Aorta (tissue), 5 donors: ENCODE results near the gene MEDAG. TPM values are rescaled to one million over a fixed set of nuclear protein-coding genes. Genes with fewer than 3 reads are reported as not detected.
A peak's percentile ranks its signal among the peaks of the same experiment; 100 is the strongest.

Source experiments
- ATAC-seq: fragments of 200-7000 bp; cut with Tn5 transposase; one replicate; pipeline ENCODE4 v1.9.1; 2022; ENCODE audit warnings: moderate library complexity; ENCODE audit not compliant: low FRiP score
- DNase-seq, 2 donors: peaks; one replicate each; pipeline ENCODE4 v3.0.0-alpha.2; 2020
- H3K27ac ChIP-seq, 2 donors: one replicate each; pipeline ENCODE4 v1.5.1; 2013; ENCODE audit warnings: low read length in 2 of 2, mild to moderate bottlenecking in 2 of 2, moderate library complexity in 2 of 2, control low read depth in 1 of 2, inconsistent platforms in 1 of 2, low read depth in 1 of 2
- H3K27me3 ChIP-seq, 2 donors: one replicate each; pipeline ENCODE4 v1.6.1; 2013; ENCODE audit warnings: control low read depth in 1 of 2, low read length in 1 of 2, mild to moderate bottlenecking in 1 of 2, moderate library complexity in 1 of 2; ENCODE audit not compliant: insufficient read depth in 2 of 2, control insufficient read depth in 1 of 2
- H3K36me3 ChIP-seq, 2 donors: one replicate each; pipeline ENCODE4 v1.6.1; 2013; ENCODE audit warnings: control low read depth in 1 of 2, low read length in 1 of 2, mild to moderate bottlenecking in 1 of 2; ENCODE audit not compliant: insufficient read depth in 2 of 2, control insufficient read depth in 1 of 2
- H3K4me1 ChIP-seq, 2 donors: one replicate each; pipeline ENCODE4 v1.6.1; 2013; ENCODE audit warnings: low read length in 2 of 2, control low read depth in 1 of 2, mild to moderate bottlenecking in 1 of 2, moderate library complexity in 1 of 2; ENCODE audit not compliant: insufficient read depth in 2 of 2, control insufficient read depth in 1 of 2
- H3K4me3 ChIP-seq, 2 donors: one replicate each; pipeline ENCODE4 v1.5.1; 2013; ENCODE audit warnings: low read length in 2 of 2, control low read depth in 1 of 2, mild to moderate bottlenecking in 1 of 2
- H3K9me3 ChIP-seq: one replicate; pipeline ENCODE4 v1.6.1; 2013; ENCODE audit warnings: mild to moderate bottlenecking, low read length; ENCODE audit not compliant: control insufficient read depth
- WGBS, 2 donors: extraction: QIAGEN DNeasy Blood & Tissue Kit; methylation state at CpG; one replicate each; pipeline ENCODE4 v1.1.7; 2013; 5-methylcytosine and 5-hydroxymethylcytosine counted together
- intact Hi-C, 2 donors: fragments of 100-400 bp; cut with DNase I; formaldehyde crosslinking; loops; one replicate each; pipeline versions ENCODE4 v1.14.2 to v1.15.0; 2022
- polyA plus RNA-seq, 2 donors: library from polyadenylated mRNA; stranded (reverse); fragments of 200-250 nt; gene quantifications; one replicate each; pipeline ENCODE4 v1.2.3, GENCODE V29; 2013
- total RNA-seq, 2 donors: library from RNA; stranded (reverse); fragmentation: NEBNext Ultra II Directional; extraction: Animal tissue kit (Norgen Biotek cat#: 25700); gene quantifications; one replicate each; pipeline ENCODE4 v1.2.1, GENCODE V29; 2021
- donor health status: healthy with polysubstance abuse.
- donor health status: Bipolar disorder and iron deficiency.
- donor health status: DM: no; HTN: no; CAD: no.
- donor health status: DM: no; HTN: no; CAD: no.
- donor health status: DM: yes; HTN: yes; CAD: no.

MEDAG gene
- total and polyA plus RNA-seq, 4 donors: 60.2 to 188 (median 155) TPM

DNA sequence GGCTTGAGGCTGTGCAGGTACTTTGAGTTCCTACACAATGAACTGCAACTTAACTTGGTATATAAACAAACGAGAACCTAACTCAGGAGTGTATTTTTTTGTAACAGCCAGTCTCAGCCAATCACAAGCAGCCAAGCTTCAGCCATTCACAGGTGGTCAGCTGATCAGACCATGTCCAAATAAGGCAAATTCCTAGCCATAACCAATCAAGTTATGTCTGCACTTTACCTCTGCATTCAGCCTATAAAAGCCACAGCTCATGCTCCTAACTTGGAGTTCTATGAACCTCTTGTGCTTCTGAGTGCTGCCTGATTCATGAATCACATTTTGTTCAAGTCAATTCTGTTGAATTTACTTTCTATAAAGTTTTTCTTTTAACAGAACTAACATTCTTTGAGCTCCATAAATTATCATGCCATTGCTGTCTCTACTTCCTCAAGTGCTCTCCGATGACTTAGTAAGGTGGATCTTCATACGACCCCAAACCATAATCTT, 16.8 kb upstream of the MEDAG start:
- Histone ChIP-seq H3K27ac (no peak overlapping the region), H3K4me1 (no peaks in the 10 kb centered on the region), H3K4me3 (no peak overlapping the region), H3K36me3 (no peaks in the 10 kb centered on the region), H3K9me3 (no peaks in the 10 kb centered on the region), H3K27me3 (no peaks in the 10 kb centered on the region)
- DNase-seq (no peak), ATAC-seq (no peak)
- intact Hi-C loops: no loop called here
- WGBS, 2 donors: 96 to 97% methylated on average over 3 of the region's 3 CpGs

GRCh38 chr13:30892966-30893365, 13.1 kb upstream of the MEDAG start:
- H3K27me3 ChIP-seq: no peaks in the 10 kb centered on the region
- ATAC-seq (no peak), DNase-seq (peak; percentile 79 to 88)
- no peaks in the 10 kb centered on the region for H3K36me3 ChIP-seq
- WGBS, 2 donors: 34 to 36% methylated on average over 6 of the region's 6 CpGs
- H3K27ac ChIP-seq: no peak overlapping the region
- intact Hi-C loops: no loop called here
- no peak overlapping the region for H3K4me3 ChIP-seq
- peaks cover 7 to 8% of the 10 kb centered on the region in 2 donors for H3K4me1 ChIP-seq
- no peaks in the 10 kb centered on the region for H3K9me3 ChIP-seq

DNA sequence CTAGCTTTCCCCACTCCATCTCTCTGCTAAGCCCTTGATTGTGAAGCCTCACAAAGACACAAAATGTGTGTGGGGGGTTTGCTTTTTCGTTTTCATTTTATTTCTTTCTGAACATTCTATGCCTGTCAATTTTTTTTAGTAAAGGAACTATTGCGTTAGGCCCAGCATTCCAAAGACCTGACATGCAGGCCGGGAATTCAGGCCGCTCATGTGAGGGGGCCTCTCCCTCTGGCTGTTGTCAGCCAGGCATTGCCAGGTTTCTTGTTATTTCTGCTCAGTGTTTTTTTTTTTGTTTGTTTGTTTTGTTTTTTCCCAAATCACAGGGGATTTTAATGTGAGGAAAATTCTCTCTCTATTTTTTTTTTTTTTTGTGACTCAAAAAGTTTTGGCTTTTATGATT, 10.3 kb upstream of the MEDAG start:
- H3K27me3 ChIP-seq: no peaks in the 10 kb centered on the region
- intact Hi-C loops: loop anchor here in 1 of 2 donors (5.0 kb wide), 1 partner anchor 88 kb away; no protein-coding TSS in a partner anchor
- WGBS, 2 donors: 5 to 7% methylated on average over 4 of the region's 4 CpGs
- peaks cover 15 to 16% of the 10 kb centered on the region in 2 donors for H3K4me1 ChIP-seq
- H3K4me3 ChIP-seq: no peak overlapping the region
- peak overlapping the region; percentile 85 to 91 for H3K27ac ChIP-seq
- H3K9me3 ChIP-seq: no peaks in the 10 kb centered on the region
- no peaks in the 10 kb centered on the region for H3K36me3 ChIP-seq
- ATAC-seq: peak; percentile 86
- peak; percentile 88 for DNase-seq

- H3K4me1 ChIP-seq: peaks cover 15 to 19% of the 10 kb centered on the region in 2 donors
- no peak for DNase-seq
- intact Hi-C loops: loop anchor here (2.0 to 5.0 kb wide), 3 partner anchors 17 to 91 kb away; no protein-coding TSS in a partner anchor
- H3K27ac ChIP-seq: peak overlapping the region; percentile 81 to 97
- no peaks in the 10 kb centered on the region for H3K9me3 ChIP-seq
- no peak overlapping the region for H3K4me3 ChIP-seq
- no peaks in the 10 kb centered on the region for H3K36me3 ChIP-seq
- no peak for ATAC-seq
- H3K27me3 ChIP-seq: no peaks in the 10 kb centered on the region
These were observed 8.0 kb upstream of the MEDAG start for GRCh38 chr13:30898070-30898469.

- Histone ChIP-seq H3K9me3 (no peaks in the 10 kb centered on the region), H3K27me3 (no peaks in the 10 kb centered on the region), H3K4me1 (peaks cover 15 to 19% of the 10 kb centered on the region in 2 donors), H3K27ac (peak overlapping the region; percentile 81 to 99), H3K36me3 (no peaks in the 10 kb centered on the region), H3K4me3 (no peak overlapping the region)
- intact Hi-C loops: loop anchor here (2.0 to 5.0 kb wide), 3 partner anchors 18 to 91 kb away; no protein-coding TSS in a partner anchor
- DNase-seq: peak; percentile 57 to 79
- WGBS, 2 donors: 1 to 4% methylated on average over 7 of the region's 7 CpGs
- ATAC-seq: peak; percentile 85
These were observed 7.3 kb upstream of the MEDAG start for GRCh38 chr13:30898678-30899241.

GRCh38 chr13:30900436-30900835, 5.6 kb upstream of the MEDAG start:
- peak overlapping the region; percentile 99 to 100 for H3K27ac ChIP-seq
- WGBS, 2 donors: 66 to 69% methylated on average over 4 of the region's 4 CpGs
- H3K36me3 ChIP-seq: no peaks in the 10 kb centered on the region

GRCh38 chr13:30900952-30901749, 4.9 kb upstream of the MEDAG start:
- no peak overlapping the region for H3K4me3 ChIP-seq
- H3K36me3 ChIP-seq: no peaks in the 10 kb centered on the region
- intact Hi-C loops: loop anchor here in 1 of 2 donors (10.0 kb wide), 1 partner anchor 144 kb away; no protein-coding TSS in a partner anchor
- no peaks in the 10 kb centered on the region for H3K9me3 ChIP-seq
- ATAC-seq (no peak), DNase-seq (no peak)
- WGBS, 2 donors: 76 to 78% methylated on average over 5 of the region's 5 CpGs
- H3K27ac ChIP-seq: peak overlapping the region; percentile 73 to 100
- no peaks in the 10 kb centered on the region for H3K27me3 ChIP-seq
- peaks cover 14 to 16% of the 10 kb centered on the region in 2 donors for H3K4me1 ChIP-seq

More at GRCh38 chr13:30900436-30900835, 5.6 kb upstream of the MEDAG start:
- intact Hi-C loops: loop anchor here in 1 of 2 donors (10.0 kb wide), 1 partner anchor 144 kb away; no protein-coding TSS in a partner anchor
- H3K27me3 ChIP-seq: no peaks in the 10 kb centered on the region
- DNase-seq (no peak), ATAC-seq (no peak)
- H3K9me3 ChIP-seq: no peaks in the 10 kb centered on the region
- no peak overlapping the region for H3K4me3 ChIP-seq
- peaks cover 15 to 16% of the 10 kb centered on the region in 2 donors for H3K4me1 ChIP-seq

DNA sequence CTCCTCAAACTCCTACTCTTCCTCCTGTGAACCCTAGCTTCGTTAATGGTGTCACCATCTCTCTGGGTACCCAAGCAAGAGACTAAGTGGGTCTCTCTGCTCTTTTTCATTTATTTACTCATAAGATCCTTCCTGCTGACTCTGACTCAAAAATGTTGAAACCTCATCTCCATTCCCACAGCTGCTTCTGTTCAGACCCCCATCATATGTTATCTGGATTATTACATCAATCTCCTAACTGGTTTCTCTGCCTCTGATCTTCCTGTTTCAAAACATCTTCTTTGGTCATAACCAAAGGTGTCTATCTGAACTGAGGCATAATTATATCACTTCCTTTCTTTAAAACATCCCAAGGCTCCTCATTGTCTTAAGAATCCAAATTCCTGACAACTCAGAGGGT, 2.0 kb upstream of the MEDAG start:
- ATAC-seq: no peak
- Histone ChIP-seq H3K36me3 (no peaks in the 10 kb centered on the region), H3K9me3 (no peaks in the 10 kb centered on the region), H3K27me3 (no peaks in the 10 kb centered on the region), H3K4me1 (peaks cover 5 to 11% of the 10 kb centered on the region in 2 donors), H3K4me3 (no peak overlapping the region), H3K27ac (no peak overlapping the region)
- intact Hi-C loops: loop anchor here in 1 of 2 donors (10.0 kb wide), 1 partner anchor 141 kb away; no protein-coding TSS in a partner anchor
- 95 to 100% methylated on average over 1 of the region's 1 CpG for WGBS, 2 donors
- no peak for DNase-seq
